Mesodermal cell (in vitro differentiated cells): ENCODE data around the gene CALR3.
"Not testable (repeated sequence)": the region's sequence is repeated elsewhere in the genome, so short reads cannot be mapped to it uniquely, and the experiment has no call there.

ENCODE experiments used
- H3K27ac ChIP-seq: 2 replicates; pipeline ENCODE4 v1.7.0; 2013; ENCODE audit warnings: mild to moderate bottlenecking, low read depth, low read length, moderate library complexity; ENCODE audit not compliant: severe bottlenecking
- H3K36me3 ChIP-seq: 2 replicates; pipeline ENCODE4 v1.7.1; 2013; ENCODE audit warnings: mild to moderate bottlenecking, low read length, moderate library complexity; ENCODE audit not compliant: control insufficient read depth, insufficient read depth
- H3K4me1 ChIP-seq: one replicate; pipeline ENCODE4 v1.7.1; 2013; ENCODE audit warnings: mild to moderate bottlenecking, low read length; ENCODE audit not compliant: insufficient read depth, control insufficient read depth, poor library complexity, severe bottlenecking
- H3K4me3 ChIP-seq: 2 replicates; pipeline ENCODE4 v1.7.0; 2013; ENCODE audit warnings: low read length, control low read depth, mild to moderate bottlenecking; ENCODE audit not compliant: insufficient read depth, poor library complexity, severe bottlenecking; ENCODE audit errors: extremely low read depth
- H3K9me3 ChIP-seq: 2 replicates; pipeline ENCODE4 v1.7.1; 2013; ENCODE audit warnings: mild to moderate bottlenecking, low read length, moderate library complexity; ENCODE audit not compliant: control insufficient read depth
- WGBS, 2 experiments: methylation state at CpG; one replicate each; pipeline ENCODE4 v1.1.5; 2013; ENCODE audit warnings: missing lambda C conversion rate in 2 of 2; ENCODE audit not compliant: insufficient coverage in 2 of 2; 5-methylcytosine and 5-hydroxymethylcytosine counted together

The CALR3 gene

DNA sequence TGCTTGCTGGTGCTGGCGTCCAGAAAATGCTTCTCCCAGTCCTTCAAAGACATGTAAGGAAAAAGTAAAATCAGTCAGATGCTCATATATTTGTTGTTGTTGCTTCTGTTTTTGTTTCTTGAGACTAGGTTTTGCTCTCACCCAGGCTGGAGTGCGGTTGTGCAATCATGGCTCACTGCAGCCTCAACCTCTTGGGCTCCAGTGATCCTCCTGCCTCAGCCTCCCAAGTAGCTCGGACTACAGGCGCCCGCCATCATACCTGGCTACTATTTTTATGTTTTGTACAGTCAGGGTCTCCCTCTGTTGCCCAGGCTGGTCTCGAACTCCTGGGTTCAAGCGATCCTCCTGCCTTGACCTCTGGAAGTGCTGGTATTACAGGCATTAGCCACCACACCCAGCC, 13.2 kb downstream of the CALR3 start:
- 91 to 92% methylated on average over 6 of the region's 7 CpGs for WGBS, 2 experiments
- no peak overlapping the region for H3K4me3 ChIP-seq

GRCh38 chr19:16477311-16477710, 18.7 kb downstream of the CALR3 start:
- no peak overlapping the region for H3K27ac ChIP-seq
- H3K36me3 ChIP-seq = no peaks in the 10 kb centered on the region
- no peak overlapping the region for H3K4me3 ChIP-seq
- no peaks in the 10 kb centered on the region for H3K4me1 ChIP-seq
- H3K9me3 ChIP-seq = peaks cover 8% of the 10 kb centered on the region
- 88 to 93% methylated on average over 1 of the region's 1 CpG for WGBS, 2 experiments

More for the DNA sequence above, 13.2 kb downstream of the CALR3 start:
- Histone ChIP-seq H3K36me3 (no peaks in the 10 kb centered on the region), H3K4me1 (no peaks in the 10 kb centered on the region), H3K9me3 (no peaks in the 10 kb centered on the region), H3K27ac (no peak overlapping the region)

GRCh38 chr19:16476401-16476800, 19.6 kb downstream of the CALR3 start:
- no peaks in the 10 kb centered on the region for H3K4me1 ChIP-seq
- H3K9me3 ChIP-seq = peaks cover 8% of the 10 kb centered on the region
- H3K36me3 ChIP-seq = no peaks in the 10 kb centered on the region
- no peak overlapping the region for H3K4me3 ChIP-seq
- H3K27ac ChIP-seq = no peak overlapping the region
- 77 to 83% methylated on average over 1 to 2 of the region's 3 CpGs for WGBS, 2 experiments

- Histone ChIP-seq H3K36me3 (peaks cover 7% of the 10 kb centered on the region), H3K9me3 (peaks cover 8% of the 10 kb centered on the region), H3K27ac (no peak overlapping the region), H3K4me1 (peaks cover 11% of the 10 kb centered on the region), H3K4me3 (no peak overlapping the region)
- 88 to 96% methylated on average over 8 of the region's 13 CpGs for WGBS, 2 experiments
Observed at GRCh38 chr19:16473875-16474392, 22.0 kb downstream of the CALR3 start.

GRCh38 chr19:16472992-16473391, 23.0 kb downstream of the CALR3 start:
- peaks cover 8% of the 10 kb centered on the region for H3K9me3 ChIP-seq
- WGBS, 2 experiments = 100% methylated on average over 1 of the region's 2 CpGs; no CpG with 5 or more reads in 1 of the 2 experiments
- H3K27ac ChIP-seq = no peak overlapping the region
- peaks cover 11% of the 10 kb centered on the region for H3K4me1 ChIP-seq
- peaks cover 7% of the 10 kb centered on the region for H3K36me3 ChIP-seq
- H3K4me3 ChIP-seq = no peak overlapping the region

DNA sequence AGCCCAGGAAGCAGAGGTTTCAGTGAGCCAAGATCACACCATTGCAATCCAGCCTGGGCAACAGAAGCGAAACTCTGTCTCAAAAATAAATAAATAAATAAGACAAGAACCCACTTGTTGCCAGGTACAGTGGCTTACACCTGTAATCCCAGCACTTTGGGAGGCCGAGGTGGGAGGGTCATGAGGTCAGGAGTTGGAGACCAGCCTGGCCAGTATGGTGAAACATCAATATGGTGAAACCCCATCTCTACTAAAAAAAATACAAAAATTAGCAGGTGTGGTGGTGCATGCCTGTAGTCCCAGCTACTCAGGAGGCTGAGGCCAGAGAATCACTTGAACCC, 23.4 kb downstream of the CALR3 start:
- H3K36me3 ChIP-seq, H3K9me3 ChIP-seq, H3K27ac ChIP-seq: not testable (repeated sequence)
- Histone ChIP-seq H3K4me3 (peak overlapping the region; percentile 77), H3K4me1 (peaks cover 11% of the 10 kb centered on the region)
- no CpG with 5 or more reads among the region's 2 CpGs for WGBS, 2 experiments

GRCh38 chr19:16470911-16471811, 24.8 kb downstream of the CALR3 start:
- Histone ChIP-seq H3K36me3 (peaks cover 13% of the 10 kb centered on the region), H3K27ac (no peak overlapping the region), H3K9me3 (peaks cover 8% of the 10 kb centered on the region), H3K4me1 (peaks cover 11% of the 10 kb centered on the region), H3K4me3 (peak overlapping the region; percentile 77)
- 2% methylated on average over 49 to 59 of the region's 67 CpGs for WGBS, 2 experiments

- Histone ChIP-seq H3K9me3 (peaks cover 8% of the 10 kb centered on the region), H3K4me1 (peaks cover 11% of the 10 kb centered on the region), H3K4me3 (peak overlapping the region; percentile 77), H3K27ac (no peak overlapping the region), H3K36me3 (peaks cover 16% of the 10 kb centered on the region)
- 56 to 67% methylated on average over 1 to 2 of the region's 7 CpGs for whole genome bisulfite sequencing, 2 experiments
Observed at GRCh38 chr19:16470541-16470910, 25.4 kb downstream of the CALR3 start.

DNA sequence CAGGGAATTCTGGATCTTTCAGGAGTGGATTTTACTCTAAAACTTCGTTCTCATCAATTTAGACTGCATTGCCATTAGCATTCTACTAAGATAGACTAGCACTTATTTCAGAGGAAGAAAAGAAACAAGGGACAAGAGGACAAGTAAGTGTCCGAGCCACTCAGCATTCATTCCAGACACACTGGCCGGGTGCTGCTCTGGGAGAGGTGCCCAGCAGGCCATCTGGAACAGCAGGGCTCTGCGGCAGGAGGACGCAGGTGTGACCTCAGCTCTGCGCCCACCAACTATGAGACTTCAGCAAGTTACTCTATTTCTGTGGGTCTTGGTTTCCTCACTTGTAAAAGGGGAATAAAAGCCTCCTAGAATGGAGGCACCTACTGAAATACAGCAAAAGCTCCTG, 28.4 kb downstream of the CALR3 start:
- Histone ChIP-seq H3K4me3 (no peak overlapping the region), H3K4me1 (peaks cover 21% of the 10 kb centered on the region), H3K9me3 (peaks cover 1% of the 10 kb centered on the region), H3K27ac (no peak overlapping the region), H3K36me3 (peaks cover 21% of the 10 kb centered on the region)
- WGBS, 2 experiments = 96 to 97% methylated on average over 5 of the region's 6 CpGs

DNA sequence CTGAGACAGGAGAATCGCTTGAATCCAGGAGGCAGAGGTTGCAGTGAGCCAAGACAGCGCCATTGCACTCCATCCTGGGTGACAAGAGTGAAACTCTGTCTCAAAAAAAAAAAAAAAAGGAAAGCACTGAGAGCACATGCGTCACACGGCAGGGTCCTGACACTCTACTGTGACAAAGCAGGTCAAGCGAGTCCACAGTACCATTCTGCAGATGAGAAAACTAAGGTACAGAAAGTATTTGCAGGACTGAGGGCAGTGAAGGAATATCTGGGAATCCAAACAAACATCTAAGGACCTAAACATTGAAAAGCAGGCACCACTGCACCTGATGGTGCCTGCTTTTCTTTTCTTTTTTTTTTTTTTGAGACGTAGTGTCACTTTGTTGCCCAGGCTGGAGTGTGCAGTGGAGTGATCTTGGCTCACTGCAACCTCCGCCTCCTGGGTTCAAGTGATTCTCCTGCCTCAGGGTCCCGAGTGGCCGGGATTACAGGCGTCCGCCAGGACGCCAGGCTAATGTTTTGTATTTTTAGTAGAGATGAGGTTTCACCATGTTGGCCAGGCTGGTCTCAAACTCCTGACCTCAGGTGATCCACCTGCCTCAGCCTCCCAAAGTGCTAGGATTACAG, 29.1 kb downstream of the CALR3 start:
- not testable (repeated sequence) for H3K27ac ChIP-seq, H3K4me3 ChIP-seq, H3K9me3 ChIP-seq
- H3K36me3 ChIP-seq = peaks cover 21% of the 10 kb centered on the region
- peaks cover 21% of the 10 kb centered on the region for H3K4me1 ChIP-seq
- WGBS, 2 experiments = 87 to 94% methylated on average over 8 to 11 of the region's 12 CpGs

GRCh38 chr19:16465239-16465638, 30.7 kb downstream of the CALR3 start:
- H3K27ac ChIP-seq = no peak overlapping the region
- no peaks in the 10 kb centered on the region for H3K9me3 ChIP-seq
- H3K4me1 ChIP-seq = peaks cover 15% of the 10 kb centered on the region
- 93 to 97% methylated on average over 4 to 5 of the region's 5 CpGs for WGBS, 2 experiments
- no peak overlapping the region for H3K4me3 ChIP-seq
- H3K36me3 ChIP-seq = peaks cover 21% of the 10 kb centered on the region
